ENCODE measurements around the gene NLN.

NLN gene

DNA sequence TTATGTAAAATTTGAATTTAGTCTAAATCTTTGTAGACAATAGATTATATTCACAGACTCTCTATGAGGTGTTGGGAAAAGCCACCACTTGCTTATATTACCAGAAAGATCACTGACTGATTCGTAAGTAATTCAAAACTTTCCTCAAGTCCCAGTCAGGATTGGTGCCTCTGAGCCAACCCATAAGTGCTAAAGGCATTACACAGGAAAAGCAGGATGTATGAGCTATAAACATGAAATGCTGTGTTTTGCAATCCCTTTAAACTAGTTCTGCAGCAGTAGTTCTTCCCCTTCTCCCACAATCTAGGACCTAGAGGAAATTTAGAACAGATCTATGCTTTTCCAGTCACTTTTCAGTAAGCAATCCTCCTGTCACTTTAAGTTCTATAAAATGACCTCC lies 49.2 kb upstream of the NLN start:
- Histone ChIP-seq H3K36me3 (ENCODE audit: control insufficient read depth in 2 of 2, insufficient read depth in 1 of 2, low read length in 2 of 2) (peaks cover 16 to 59% of the 10 kb centered on the region in 2 experiments), H3K4me3 (ENCODE audit: low read depth, low read length) (no peak overlapping the region), H3K9me3 (ENCODE audit: control insufficient read depth, insufficient read depth, low read depth, low read length) (no peaks in the 10 kb centered on the region), H3K4me1 (ENCODE audit: control insufficient read depth, insufficient read depth, low read length) (no peaks in the 10 kb centered on the region), H3K27ac (ENCODE audit: extremely low read depth, low read depth, low read length) (no peak overlapping the region)
- TF ChIP-seq ZNF169 (tag by site-specific recombination; IDR thresholded peaks at IDR 0.05) = no peak
- TF ChIP-seq ZNF561 (tag by site-specific recombination; IDR thresholded peaks at IDR 0.05; ENCODE audit: borderline replicate concordance) = no peak
- TF ChIP-seq ZNF76 (tag by site-specific recombination; IDR thresholded peaks at IDR 0.05; ENCODE audit: borderline replicate concordance, low read depth) = no peak
- TF ChIP-seq ZNF404 (tag by site-specific recombination; IDR thresholded peaks at IDR 0.05) = no peak
- TF ChIP-seq ZNF692 (tag by site-specific recombination; IDR thresholded peaks at IDR 0.05) = no peak
- no peak for TF ChIP-seq ZNF610 (tag by site-specific recombination; IDR thresholded peaks at IDR 0.05; ENCODE audit: borderline replicate concordance)
- TF ChIP-seq, protein P1, sequence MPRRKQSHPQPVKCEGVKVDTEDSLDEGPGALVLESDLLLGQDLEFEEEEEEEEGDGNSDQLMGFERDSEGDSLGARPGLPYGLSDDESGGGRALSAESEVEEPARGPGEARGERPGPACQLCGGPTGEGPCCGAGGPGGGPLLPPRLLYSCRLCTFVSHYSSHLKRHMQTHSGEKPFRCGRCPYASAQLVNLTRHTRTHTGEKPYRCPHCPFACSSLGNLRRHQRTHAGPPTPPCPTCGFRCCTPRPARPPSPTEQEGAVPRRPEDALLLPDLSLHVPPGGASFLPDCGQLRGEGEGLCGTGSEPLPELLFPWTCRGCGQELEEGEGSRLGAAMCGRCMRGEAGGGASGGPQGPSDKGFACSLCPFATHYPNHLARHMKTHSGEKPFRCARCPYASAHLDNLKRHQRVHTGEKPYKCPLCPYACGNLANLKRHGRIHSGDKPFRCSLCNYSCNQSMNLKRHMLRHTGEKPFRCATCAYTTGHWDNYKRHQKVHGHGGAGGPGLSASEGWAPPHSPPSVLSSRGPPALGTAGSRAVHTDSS (tag by site-specific recombination; IDR thresholded peaks at IDR 0.05) = no peak
- no peak for TF ChIP-seq ZNF830 (tag by site-specific recombination; IDR thresholded peaks at IDR 0.05; ENCODE audit: low read depth)
- TF ChIP-seq, protein P2, sequence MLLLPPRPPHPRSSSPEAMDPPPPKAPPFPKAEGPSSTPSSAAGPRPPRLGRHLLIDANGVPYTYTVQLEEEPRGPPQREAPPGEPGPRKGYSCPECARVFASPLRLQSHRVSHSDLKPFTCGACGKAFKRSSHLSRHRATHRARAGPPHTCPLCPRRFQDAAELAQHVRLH (tag by site-specific recombination; IDR thresholded peaks at IDR 0.05) = no peak
- no peak for TF ChIP-seq ZNF624 (tag by site-specific recombination; IDR thresholded peaks at IDR 0.05)
- no peak for TF ChIP-seq ZNF843 (tag by site-specific recombination; IDR thresholded peaks at IDR 0.05)
- no peak for TF ChIP-seq ZNF16 (tag by site-specific recombination; IDR thresholded peaks at IDR 0.05; ENCODE audit: low read depth)
- TF ChIP-seq EGR2 (tag by site-specific recombination; IDR thresholded peaks at IDR 0.05; ENCODE audit: low read depth) = no peak
- TF ChIP-seq IKZF3 (tag by site-specific recombination; IDR thresholded peaks at IDR 0.05) = no peak
- TF ChIP-seq, protein P3, sequence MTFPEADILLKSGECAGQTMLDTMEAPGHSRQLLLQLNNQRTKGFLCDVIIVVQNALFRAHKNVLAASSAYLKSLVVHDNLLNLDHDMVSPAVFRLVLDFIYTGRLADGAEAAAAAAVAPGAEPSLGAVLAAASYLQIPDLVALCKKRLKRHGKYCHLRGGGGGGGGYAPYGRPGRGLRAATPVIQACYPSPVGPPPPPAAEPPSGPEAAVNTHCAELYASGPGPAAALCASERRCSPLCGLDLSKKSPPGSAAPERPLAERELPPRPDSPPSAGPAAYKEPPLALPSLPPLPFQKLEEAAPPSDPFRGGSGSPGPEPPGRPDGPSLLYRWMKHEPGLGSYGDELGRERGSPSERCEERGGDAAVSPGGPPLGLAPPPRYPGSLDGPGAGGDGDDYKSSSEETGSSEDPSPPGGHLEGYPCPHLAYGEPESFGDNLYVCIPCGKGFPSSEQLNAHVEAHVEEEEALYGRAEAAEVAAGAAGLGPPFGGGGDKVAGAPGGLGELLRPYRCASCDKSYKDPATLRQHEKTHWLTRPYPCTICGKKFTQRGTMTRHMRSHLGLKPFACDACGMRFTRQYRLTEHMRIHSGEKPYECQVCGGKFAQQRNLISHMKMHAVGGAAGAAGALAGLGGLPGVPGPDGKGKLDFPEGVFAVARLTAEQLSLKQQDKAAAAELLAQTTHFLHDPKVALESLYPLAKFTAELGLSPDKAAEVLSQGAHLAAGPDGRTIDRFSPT (tag by site-specific recombination; IDR thresholded peaks at IDR 0.05) = no peak
- TF ChIP-seq ZNF280D (tag by site-specific recombination; IDR thresholded peaks at IDR 0.05) = no peak
- CTCF ChIA-PET = interaction anchor here (0.6 kb wide), 1 partner anchor 977 kb away, joined by 3 read pairs; no protein-coding TSS in a partner anchor
- POLR2A ChIA-PET = no interaction called here

- no peak overlapping the region for H3K4me3 ChIP-seq (ENCODE audit: low read depth, low read length)
- H3K9me3 ChIP-seq (ENCODE audit: control insufficient read depth, insufficient read depth, low read depth, low read length) = no peaks in the 10 kb centered on the region
- H3K27ac ChIP-seq (ENCODE audit: extremely low read depth, low read depth, low read length) = no peak overlapping the region
- CTCF ChIA-PET = no interaction called here
- no peaks in the 10 kb centered on the region for H3K4me1 ChIP-seq (ENCODE audit: control insufficient read depth, insufficient read depth, low read length)
- POLR2A ChIA-PET = no interaction called here
- H3K36me3 ChIP-seq (ENCODE audit: control insufficient read depth in 2 of 2, insufficient read depth in 1 of 2, low read length in 2 of 2) = peaks cover 9 to 63% of the 10 kb centered on the region in 2 experiments
- TF ChIP-seq ZNF394 (tag by site-specific recombination; IDR thresholded peaks at IDR 0.05; ENCODE audit: borderline replicate concordance) (no peak), HOXD13 (CRISPR knock-in tag; IDR thresholded peaks at IDR 0.05; ENCODE audit: borderline replicate concordance) (no peak), ZNF426 (tag by site-specific recombination; IDR thresholded peaks at IDR 0.05) (no peak)
- TF ChIP-seq, protein P4, sequence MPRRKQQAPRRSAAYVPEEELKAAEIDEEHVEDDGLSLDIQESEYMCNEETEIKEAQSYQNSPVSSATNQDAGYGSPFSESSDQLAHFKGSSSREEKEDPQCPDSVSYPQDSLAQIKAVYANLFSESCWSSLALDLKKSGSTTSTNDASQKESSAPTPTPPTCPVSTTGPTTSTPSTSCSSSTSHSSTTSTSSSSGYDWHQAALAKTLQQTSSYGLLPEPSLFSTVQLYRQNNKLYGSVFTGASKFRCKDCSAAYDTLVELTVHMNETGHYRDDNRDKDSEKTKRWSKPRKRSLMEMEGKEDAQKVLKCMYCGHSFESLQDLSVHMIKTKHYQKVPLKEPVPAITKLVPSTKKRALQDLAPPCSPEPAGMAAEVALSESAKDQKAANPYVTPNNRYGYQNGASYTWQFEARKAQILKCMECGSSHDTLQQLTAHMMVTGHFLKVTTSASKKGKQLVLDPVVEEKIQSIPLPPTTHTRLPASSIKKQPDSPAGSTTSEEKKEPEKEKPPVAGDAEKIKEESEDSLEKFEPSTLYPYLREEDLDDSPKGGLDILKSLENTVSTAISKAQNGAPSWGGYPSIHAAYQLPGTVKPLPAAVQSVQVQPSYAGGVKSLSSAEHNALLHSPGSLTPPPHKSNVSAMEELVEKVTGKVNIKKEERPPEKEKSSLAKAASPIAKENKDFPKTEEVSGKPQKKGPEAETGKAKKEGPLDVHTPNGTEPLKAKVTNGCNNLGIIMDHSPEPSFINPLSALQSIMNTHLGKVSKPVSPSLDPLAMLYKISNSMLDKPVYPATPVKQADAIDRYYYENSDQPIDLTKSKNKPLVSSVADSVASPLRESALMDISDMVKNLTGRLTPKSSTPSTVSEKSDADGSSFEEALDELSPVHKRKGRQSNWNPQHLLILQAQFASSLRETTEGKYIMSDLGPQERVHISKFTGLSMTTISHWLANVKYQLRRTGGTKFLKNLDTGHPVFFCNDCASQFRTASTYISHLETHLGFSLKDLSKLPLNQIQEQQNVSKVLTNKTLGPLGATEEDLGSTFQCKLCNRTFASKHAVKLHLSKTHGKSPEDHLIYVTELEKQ (tag by site-specific recombination; IDR thresholded peaks at IDR 0.05; ENCODE audit: borderline replicate concordance) = no peak
Measured at GRCh38 chr5:65674749-65675148, 47.3 kb upstream of the NLN start.
